GM12892 (cell line): ENCODE data around the gene NBEA.

Source experiments
- POLR2A ChIP-seq: IDR thresholded peaks from 2 replicates; pipeline ENCODE4 v1.6.1; 2011; ENCODE audit warnings: low read depth, low read length, control low read depth
- POLR2AphosphoS5 ChIP-seq: IDR thresholded peaks from 2 replicates; pipeline ENCODE4 v1.6.1; 2011; ENCODE audit warnings: low read depth, low read length, control low read depth

DNA sequence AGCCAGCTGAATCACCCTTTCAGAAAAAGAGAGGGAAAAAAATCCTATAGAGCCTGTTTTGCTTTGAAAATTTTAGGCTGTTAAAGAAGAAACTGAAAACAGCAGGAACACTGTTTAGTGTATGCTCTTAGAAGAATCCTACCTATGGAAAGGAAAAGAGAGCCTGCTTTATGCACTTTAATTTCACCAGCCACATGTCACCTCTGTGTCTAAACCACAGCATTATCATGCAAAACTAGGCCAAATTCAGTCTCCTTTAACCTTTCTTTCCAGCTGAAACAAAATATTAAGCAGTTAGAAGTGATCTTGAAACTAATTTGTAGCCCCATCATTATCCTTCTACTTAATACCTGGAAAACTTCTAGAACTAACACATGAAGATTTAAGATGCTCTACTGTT lies 631.6 kb downstream of the NBEA start:
- TF ChIP-seq POLR2A: no peak
- no peak for TF ChIP-seq POLR2AphosphoS5
